Activated CD4-positive, CD25-positive, alpha-beta regulatory T cell (primary cell): ENCODE measurements around the gene LCP2.

ENCODE experiments used
- DNase-seq, 4 experiments: peaks; one replicate each; lab custom pipeline; 2025; lab: John Stamatoyannopoulos, UW

LCP2 gene

DNA sequence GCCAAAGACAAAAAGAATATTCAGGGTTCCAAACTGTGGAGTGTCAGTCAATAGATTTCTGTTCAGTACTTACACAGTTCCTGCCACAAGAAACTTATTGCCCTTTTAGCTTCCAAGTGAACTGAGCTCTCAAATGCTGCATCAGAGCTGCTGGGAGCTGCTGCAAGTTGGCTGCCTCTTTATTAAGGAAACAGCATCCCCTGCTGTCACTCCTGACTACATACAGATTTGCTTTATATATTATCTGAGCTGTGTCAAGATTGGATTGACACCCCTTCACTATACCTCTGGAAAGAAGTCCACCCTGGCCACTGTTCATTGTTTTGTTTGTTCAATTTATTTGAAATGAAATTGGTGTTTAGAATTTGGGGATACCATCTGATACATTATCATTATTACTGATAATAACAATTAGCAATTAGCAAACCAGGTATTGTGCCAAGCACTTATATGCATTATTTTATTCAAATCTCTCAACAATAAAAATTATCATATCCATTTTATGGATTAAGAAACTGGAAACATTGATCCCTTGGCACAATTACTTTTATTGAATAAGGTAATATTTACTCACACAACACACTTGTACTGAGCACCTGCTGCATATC lies 81.2 kb downstream of the LCP2 start:
- no peak for DNase-seq

DNA sequence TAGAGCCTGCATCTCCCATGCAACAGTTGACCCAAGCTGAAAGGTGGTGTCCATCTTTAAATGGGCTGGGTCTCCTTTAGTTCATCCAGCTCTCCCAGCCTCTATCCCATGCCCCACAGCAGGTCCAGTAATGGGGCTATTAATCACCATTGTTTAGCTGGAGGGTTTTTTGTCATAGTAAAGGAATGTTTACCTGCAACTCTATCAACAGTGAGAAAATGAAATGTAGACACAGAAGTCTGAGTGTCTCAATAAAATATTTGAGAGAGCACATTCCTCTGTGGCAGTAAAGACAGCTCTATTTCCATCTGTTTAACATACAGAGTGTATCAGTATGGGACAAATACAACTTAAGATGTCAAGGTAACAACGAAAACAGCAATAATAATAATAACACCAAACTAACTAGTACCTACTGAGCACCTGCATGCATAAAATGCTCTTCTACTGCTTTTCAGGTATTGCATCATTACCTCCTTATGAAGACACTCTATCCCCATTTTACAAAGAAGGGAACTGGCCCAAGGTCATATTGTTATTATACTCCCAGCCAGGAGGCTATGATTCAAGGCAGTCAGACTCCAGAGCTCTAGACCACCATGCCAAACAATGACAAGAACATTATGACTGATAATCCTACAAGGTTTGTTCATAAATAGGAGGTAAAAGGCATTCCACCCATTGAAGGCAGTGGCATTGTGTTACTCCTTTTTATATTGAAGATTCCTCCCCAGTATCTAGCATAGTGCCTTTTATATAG lies 85.8 kb downstream of the LCP2 start:
- no peak for DNase-seq

DNA sequence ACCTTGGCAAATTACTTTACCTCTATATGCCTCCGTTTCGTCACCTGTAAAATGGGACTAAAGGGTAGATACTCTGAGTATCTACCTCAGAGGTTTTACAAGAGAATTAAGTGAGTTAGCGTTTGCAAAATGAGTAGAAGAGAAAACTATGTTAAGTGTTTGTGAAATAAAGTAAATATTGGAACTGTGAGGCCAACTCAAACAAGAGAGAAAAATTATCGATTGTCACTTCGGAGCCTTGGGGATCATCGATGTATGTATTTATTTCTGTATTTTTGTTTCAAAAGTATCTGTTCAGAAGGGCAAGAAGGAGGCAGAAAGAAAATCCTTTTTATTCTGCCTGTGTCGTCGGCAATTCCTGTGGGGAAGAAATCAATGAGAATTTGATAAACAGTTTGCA lies 90.6 kb downstream of the LCP2 start:
- DNase-seq, result no peak

DNA sequence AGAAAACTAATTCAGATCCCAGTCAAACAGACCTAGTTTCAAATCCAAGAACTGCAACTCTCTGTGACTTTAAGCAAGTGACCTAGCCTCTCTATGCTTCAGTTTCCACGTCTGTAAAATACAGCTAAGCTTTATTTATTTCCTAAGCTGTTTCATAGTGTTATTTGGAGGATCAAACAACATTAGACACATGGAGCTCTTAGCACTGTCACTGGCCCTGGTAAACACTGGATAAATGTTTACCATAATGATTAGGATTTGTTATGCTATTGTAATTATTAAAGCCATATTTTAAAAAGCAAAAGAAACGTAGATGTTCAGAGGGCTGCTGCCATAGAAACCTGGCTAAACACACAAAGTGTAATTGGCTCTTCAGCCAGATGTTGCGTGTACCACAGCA lies 91.4 kb downstream of the LCP2 start:
- DNase-seq, result no peak

DNA sequence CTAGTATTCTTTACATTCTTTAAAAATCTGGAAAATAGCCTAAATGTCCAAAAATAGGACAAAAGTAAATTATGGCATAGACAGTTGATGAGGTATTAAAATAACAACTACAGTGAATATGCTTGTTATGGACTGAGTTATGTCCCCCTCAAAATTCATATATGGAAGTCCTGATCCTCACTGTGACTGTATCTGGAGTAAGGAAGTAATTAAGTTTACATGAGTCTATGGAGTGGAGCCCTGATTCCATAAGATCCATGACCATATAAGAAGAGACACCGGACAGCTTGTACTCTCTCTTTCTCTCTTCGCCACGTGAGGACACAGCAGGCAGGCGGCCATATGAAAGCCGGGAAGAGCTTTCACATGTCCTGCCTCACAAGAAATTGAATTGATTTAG lies 93.4 kb downstream of the LCP2 start:
- no peak for DNase-seq

DNA sequence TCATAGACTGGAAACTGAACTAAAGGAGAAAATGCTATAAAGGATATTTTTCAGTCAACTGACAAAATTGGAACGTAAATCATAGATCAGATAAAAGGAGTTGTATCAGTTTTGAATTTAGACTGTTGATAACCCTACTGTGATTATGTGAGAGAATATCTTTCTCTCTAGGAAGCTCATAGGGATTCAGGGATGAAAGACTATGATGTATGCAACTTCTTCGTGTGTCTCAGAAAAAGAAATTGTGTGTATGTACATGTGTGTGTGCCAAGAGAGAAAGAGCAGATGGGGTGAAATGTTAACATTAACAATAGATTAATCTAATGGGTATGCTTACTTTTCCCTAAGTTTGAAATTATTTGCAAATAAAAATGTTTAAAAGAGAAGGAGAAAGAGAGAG lies 95.5 kb downstream of the LCP2 start:
- no peak for DNase-seq

DNA sequence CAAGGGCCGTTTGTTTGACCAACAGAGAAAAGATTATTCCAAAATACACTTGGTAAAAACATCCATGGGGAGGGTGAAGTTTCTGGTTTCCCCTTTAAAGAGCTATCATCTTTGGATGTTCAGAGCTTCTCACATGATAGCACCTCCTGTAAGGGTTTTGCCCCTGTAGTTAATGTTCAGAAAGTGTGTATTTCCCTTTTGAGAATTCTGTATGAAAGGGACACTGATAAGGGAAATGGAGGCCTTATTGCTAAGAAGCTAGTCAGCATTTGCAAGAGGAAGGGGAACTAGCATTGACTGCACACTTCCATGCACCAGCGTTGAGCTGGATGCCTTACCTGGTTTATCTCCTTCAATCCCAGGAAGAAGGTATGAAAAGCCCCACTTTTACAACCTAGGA lies 96.3 kb downstream of the LCP2 start:
- no peak for DNase-seq

DNA sequence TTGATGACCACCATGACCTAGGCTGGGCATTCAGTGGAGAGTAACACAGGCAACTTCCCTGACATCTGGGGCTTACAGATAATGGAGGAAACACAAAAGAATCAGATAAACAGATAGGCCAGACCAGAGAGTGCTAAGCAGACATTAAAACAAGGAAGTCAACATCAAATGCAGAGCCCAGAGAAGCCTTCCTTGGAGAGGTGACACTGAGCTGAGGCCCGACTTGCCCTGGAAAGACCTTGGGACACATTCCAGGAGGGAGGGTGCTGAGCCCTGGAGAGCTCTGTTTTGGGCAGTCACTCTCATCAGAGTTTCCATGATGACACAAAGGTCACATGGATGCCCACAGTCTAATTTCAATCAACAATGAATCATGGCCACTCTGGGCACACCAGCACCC lies 96.7 kb downstream of the LCP2 start:
- no peak for DNase-seq
